ENCODE data around the gene ETV3L.

Gene ETV3L

GRCh38 chr1:157096881-157097280 is 2.7 kb downstream of the ETV3L start:
- Histone ChIP-seq H3K4me1 (peaks cover 0 to 10% (median 4%) of the 10 kb centered on the region in 4 donors), H3K36me3 (no peaks in the 10 kb centered on the region), H3K4me3 (no peak overlapping the region), H3K27ac (no peak overlapping the region), H3K27me3 (no peaks in the 10 kb centered on the region), H3K9me3 (no peaks in the 10 kb centered on the region)
- no peak for TF ChIP-seq CTCF (IDR thresholded peaks at IDR 0.05)
- DNase-seq, result peak in 1 of 2 donors; percentile 5
- intact Hi-C loops (cut with DNase I; ENCODE audit: low total_unique reads), result no loop called here

- H3K9me3 ChIP-seq, result no peaks in the 10 kb centered on the region
- peaks cover 0 to 10% (median 4%) of the 10 kb centered on the region in 4 donors for H3K4me1 ChIP-seq
- no peak overlapping the region for H3K4me3 ChIP-seq
- intact Hi-C loops (cut with DNase I; ENCODE audit: low total_unique reads), result no loop called here
- TF ChIP-seq CTCF (IDR thresholded peaks at IDR 0.05), result no peak
- no peaks in the 10 kb centered on the region for H3K36me3 ChIP-seq
- peaks cover 0 to 4% of the 10 kb centered on the region in 2 donors for H3K27me3 ChIP-seq
- H3K27ac ChIP-seq, result no peak overlapping the region
- peak in 1 of 2 donors; percentile 39 for DNase-seq
Measured at GRCh38 chr1:157095551-157095950, 4.1 kb downstream of the ETV3L start.

- H3K4me3 ChIP-seq, result no peak overlapping the region
- no peaks in the 10 kb centered on the region for H3K36me3 ChIP-seq
- peaks cover 0 to 15% (median 4%) of the 10 kb centered on the region in 4 donors for H3K4me1 ChIP-seq
- DNase-seq, result peak in 1 of 2 donors; percentile 37
- TF ChIP-seq CTCF (IDR thresholded peaks at IDR 0.05), result no peak
- no peak overlapping the region for H3K27ac ChIP-seq
- no peaks in the 10 kb centered on the region for H3K9me3 ChIP-seq
- H3K27me3 ChIP-seq, result peaks cover 0 to 4% of the 10 kb centered on the region in 2 donors
- intact Hi-C loops (cut with DNase I; ENCODE audit: low total_unique reads), result no loop called here
Measured at GRCh38 chr1:157095091-157095490, 4.5 kb downstream of the ETV3L start.

GRCh38 chr1:157092831-157093230 is 6.8 kb downstream of the ETV3L start:
- no peak overlapping the region for H3K27ac ChIP-seq
- intact Hi-C loops (cut with DNase I; ENCODE audit: low total_unique reads), result no loop called here

GRCh38 chr1:157091668-157092273 is 7.8 kb downstream of the ETV3L start:
- Histone ChIP-seq H3K4me3 (no peak overlapping the region), H3K9me3 (no peaks in the 10 kb centered on the region), H3K27me3 (peaks cover 0 to 8% of the 10 kb centered on the region in 2 donors), H3K27ac (no peak overlapping the region), H3K36me3 (no peaks in the 10 kb centered on the region), H3K4me1 (peaks cover 0 to 18% (median 4%) of the 10 kb centered on the region in 4 donors)
- DNase-seq, result peak in 1 of 2 donors; percentile 20
- no peak for TF ChIP-seq CTCF (IDR thresholded peaks at IDR 0.05)
- intact Hi-C loops (cut with DNase I; ENCODE audit: low total_unique reads), result no loop called here

More at GRCh38 chr1:157092831-157093230, 6.8 kb downstream of the ETV3L start:
- Histone ChIP-seq H3K4me1 (peaks cover 0 to 18% (median 4%) of the 10 kb centered on the region in 4 donors), H3K9me3 (no peaks in the 10 kb centered on the region), H3K4me3 (no peak overlapping the region), H3K27me3 (peaks cover 0 to 8% of the 10 kb centered on the region in 2 donors), H3K36me3 (no peaks in the 10 kb centered on the region)
- peak in 1 of 2 donors; percentile 64 for DNase-seq
- no peak for TF ChIP-seq CTCF (IDR thresholded peaks at IDR 0.05)
